SKM-1 (cell line): ENCODE results near the gene CXorf58.
"Not testable (repeated sequence)": the region's sequence is repeated elsewhere in the genome, so short reads cannot be mapped to it uniquely, and the experiment has no call there.

Source experiments
- DNase-seq: peaks from one replicate; lab custom pipeline; 2025; ENCODE audit not compliant: unreplicated experiment; lab: John Stamatoyannopoulos, UW

Gene CXorf58

GRCh38 chrX:23907498-23908218 is at the start of gene CXorf58, which contains the start of gene APOO:
Gene CXorf58, plus strand, starts transcription at chrX:23908006. Its CDS starts 2,297 bp downstream, at chrX:23910303.
Gene APOO, minus strand, starts transcription at chrX:23907938. Its CDS starts 236 bp downstream, at chrX:23907702.
- DNase-seq, result peak; percentile 67

- not testable (repeated sequence) for DNase-seq
Measured at GRCh38 chrX:23859238-23859637, 48.6 kb upstream of the CXorf58 start.

- no peak for DNase-seq
Measured at GRCh38 chrX:23861215-23861896, 46.5 kb upstream of the CXorf58 start.

- not testable (repeated sequence) for DNase-seq
Measured at GRCh38 chrX:23861952-23862351, 45.9 kb upstream of the CXorf58 start.

- DNase-seq, result no peak
Measured at GRCh38 chrX:23864742-23865326, 43.0 kb upstream of the CXorf58 start.

GRCh38 chrX:23870041-23870440 is 37.8 kb upstream of the CXorf58 start:
- DNase-seq, result no peak

GRCh38 chrX:23871905-23872546 is 35.8 kb upstream of the CXorf58 start:
- DNase-seq, result peak; percentile 87

GRCh38 chrX:23879380-23880090 is 28.3 kb upstream of the CXorf58 start:
- no peak for DNase-seq

- no peak for DNase-seq
Measured at GRCh38 chrX:23883737-23884354, 24.0 kb upstream of the CXorf58 start.

- no peak for DNase-seq
Measured at GRCh38 chrX:23884427-23885024, 23.3 kb upstream of the CXorf58 start.

GRCh38 chrX:23885803-23886202 is 22.0 kb upstream of the CXorf58 start:
- DNase-seq, result no peak

- DNase-seq, result no peak
Measured at GRCh38 chrX:23887451-23887850, 20.4 kb upstream of the CXorf58 start.

GRCh38 chrX:23887918-23888317 is 19.9 kb upstream of the CXorf58 start:
- DNase-seq, result no peak

GRCh38 chrX:23888887-23889501 is 18.8 kb upstream of the CXorf58 start:
- DNase-seq, result no peak

GRCh38 chrX:23890933-23891332 is 16.9 kb upstream of the CXorf58 start:
- no peak for DNase-seq

GRCh38 chrX:23894993-23895392 is 12.8 kb upstream of the CXorf58 start:
- DNase-seq, result not testable (repeated sequence)

GRCh38 chrX:23896539-23896938 is 11.3 kb upstream of the CXorf58 start:
- DNase-seq, result not testable (repeated sequence)

- no peak for DNase-seq
Measured at GRCh38 chrX:23896981-23897380, 10.8 kb upstream of the CXorf58 start.

- DNase-seq, result no peak
Measured at GRCh38 chrX:23898412-23898959, 9.3 kb upstream of the CXorf58 start.
